Measurements from ENCODE around the gene MAPK1. TPM values are rescaled to one million over a fixed set of nuclear protein-coding genes. Genes with fewer than 3 reads are reported as not detected.
"Not testable (repeated sequence)": the region's sequence is repeated elsewhere in the genome, so short reads cannot be mapped to it uniquely, and the experiment has no call there.

MAPK1 gene
- total RNA-seq (71.1 TPM), polyA plus RNA-seq (22.2 TPM)
- long read RNA-seq, donor 1, full-length matches to known transcripts = 7 of 7 reads
- long read RNA-seq, donor 1, partial matches to known transcripts = 0 of 7 reads
- long read RNA-seq, donor 1, other reads (novel, unspliced or antisense) = 0 of 7 reads
- long read RNA-seq, donor 2, full-length matches to known transcripts = 36 of 64 reads
- long read RNA-seq, donor 2, partial matches to known transcripts = 22 of 64 reads
- long read RNA-seq, donor 2, other reads (novel, unspliced or antisense) = 6 of 64 reads
- long read RNA-seq, donor 3, full-length matches to known transcripts = 30 of 41 reads
- long read RNA-seq, donor 3, partial matches to known transcripts = 11 of 41 reads
- long read RNA-seq, donor 3, other reads (novel, unspliced or antisense) = 0 of 41 reads
- long read RNA-seq, donor 4, full-length matches to known transcripts = 19 of 28 reads
- long read RNA-seq, donor 4, partial matches to known transcripts = 9 of 28 reads
- long read RNA-seq, donor 4, other reads (novel, unspliced or antisense) = 0 of 28 reads
- long read RNA-seq, donor 5, full-length matches to known transcripts = 24 of 39 reads
- long read RNA-seq, donor 5, partial matches to known transcripts = 15 of 39 reads
- long read RNA-seq, donor 5, other reads (novel, unspliced or antisense) = 0 of 39 reads
- long read RNA-seq, donor 6, full-length matches to known transcripts = 26 of 32 reads
- long read RNA-seq, donor 6, partial matches to known transcripts = 6 of 32 reads
- long read RNA-seq, donor 6, other reads (novel, unspliced or antisense) = 0 of 32 reads
- long read RNA-seq, donor 7, full-length matches to known transcripts = 27 of 32 reads
- long read RNA-seq, donor 7, partial matches to known transcripts = 5 of 32 reads
- long read RNA-seq, donor 7, other reads (novel, unspliced or antisense) = 0 of 32 reads
- long read RNA-seq, donor 8, full-length matches to known transcripts = 10 of 15 reads
- long read RNA-seq, donor 8, partial matches to known transcripts = 5 of 15 reads
- long read RNA-seq, donor 8, other reads (novel, unspliced or antisense) = 0 of 15 reads
- long read RNA-seq, donor 9, full-length matches to known transcripts = 15 of 26 reads
- long read RNA-seq, donor 9, partial matches to known transcripts = 11 of 26 reads
- long read RNA-seq, donor 9, other reads (novel, unspliced or antisense) = 0 of 26 reads
- long read RNA-seq, donor 10, full-length matches to known transcripts = 19 of 48 reads
- long read RNA-seq, donor 10, partial matches to known transcripts = 24 of 48 reads
- long read RNA-seq, donor 10, other reads (novel, unspliced or antisense) = 5 of 48 reads

DNA sequence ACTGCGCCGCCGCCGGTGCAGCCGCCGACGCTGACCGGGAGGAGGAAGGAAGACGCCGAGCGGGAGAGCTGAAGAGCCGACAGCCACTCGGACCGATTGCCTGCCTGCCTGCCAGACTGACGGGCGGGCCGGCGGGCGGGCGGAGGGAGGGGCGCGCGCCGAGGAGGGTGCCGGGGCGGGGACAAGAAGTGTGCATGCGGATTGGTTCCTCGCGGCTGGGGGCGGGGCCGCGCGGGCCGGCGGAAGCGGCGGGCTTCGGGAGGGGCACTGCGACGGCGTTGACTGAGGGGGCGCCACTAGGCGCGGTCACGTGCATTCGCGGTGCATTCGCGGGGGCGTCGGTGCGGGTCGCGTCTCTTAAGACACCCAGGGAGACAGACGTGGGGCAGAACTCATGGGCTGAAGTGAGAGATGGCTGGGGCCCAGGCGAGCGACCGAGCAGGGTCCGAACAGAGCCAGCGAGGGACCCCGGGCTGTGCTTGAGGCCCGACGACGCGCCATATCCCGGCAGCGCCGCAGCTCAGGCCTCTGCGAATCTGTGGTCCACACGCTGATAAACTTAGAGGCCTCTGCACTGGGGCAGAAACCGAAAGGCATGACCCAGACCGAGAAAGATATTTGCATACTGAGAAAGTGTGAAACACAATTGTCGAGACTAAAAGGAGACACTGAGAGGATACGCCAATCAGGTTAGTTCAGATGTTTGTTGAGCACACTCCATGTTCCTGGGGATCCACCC lies at the start of gene MAPK1:
Gene MAPK1 (minus strand): TSS at position 118 of the 739 bp plus-strand sequence. CDS start 205 bp downstream, outside the sequence.
- H3K4me1 ChIP-seq (ENCODE audit: control insufficient read depth in 2 of 2, insufficient read depth in 2 of 2, low read length in 2 of 2) = peaks cover 10 to 14% of the 10 kb centered on the region in 2 donors
- H3K36me3 ChIP-seq (ENCODE audit: control insufficient read depth in 2 of 2, insufficient read depth in 2 of 2, low read length in 1 of 2) = peaks cover 0 to 6% of the 10 kb centered on the region in 2 donors
- no peaks in the 10 kb centered on the region for H3K9me3 ChIP-seq (ENCODE audit: control insufficient read depth in 2 of 2, insufficient read depth in 1 of 2, low read length in 1 of 2)
- DNase-seq (ENCODE audit: low read depth in 6 of 9, low spot score in 9 of 9) = peak; percentile 63 to 95 (median 89)
- peak within 1 kb of the TSS; percentile 77 to 91 for H3K4me3 ChIP-seq (ENCODE audit: low read length in 2 of 2)
- peak within 1 kb of the TSS; percentile 77 to 93 for H3K27ac ChIP-seq (ENCODE audit: low read depth in 1 of 2, low read length in 1 of 2)
- H3K27me3 ChIP-seq (ENCODE audit: control insufficient read depth in 2 of 2, insufficient read depth in 1 of 2, low read length in 1 of 2) = no peaks in the 10 kb centered on the region
- WGBS = 2% methylated on average over 74 of the region's 74 CpGs

DNA sequence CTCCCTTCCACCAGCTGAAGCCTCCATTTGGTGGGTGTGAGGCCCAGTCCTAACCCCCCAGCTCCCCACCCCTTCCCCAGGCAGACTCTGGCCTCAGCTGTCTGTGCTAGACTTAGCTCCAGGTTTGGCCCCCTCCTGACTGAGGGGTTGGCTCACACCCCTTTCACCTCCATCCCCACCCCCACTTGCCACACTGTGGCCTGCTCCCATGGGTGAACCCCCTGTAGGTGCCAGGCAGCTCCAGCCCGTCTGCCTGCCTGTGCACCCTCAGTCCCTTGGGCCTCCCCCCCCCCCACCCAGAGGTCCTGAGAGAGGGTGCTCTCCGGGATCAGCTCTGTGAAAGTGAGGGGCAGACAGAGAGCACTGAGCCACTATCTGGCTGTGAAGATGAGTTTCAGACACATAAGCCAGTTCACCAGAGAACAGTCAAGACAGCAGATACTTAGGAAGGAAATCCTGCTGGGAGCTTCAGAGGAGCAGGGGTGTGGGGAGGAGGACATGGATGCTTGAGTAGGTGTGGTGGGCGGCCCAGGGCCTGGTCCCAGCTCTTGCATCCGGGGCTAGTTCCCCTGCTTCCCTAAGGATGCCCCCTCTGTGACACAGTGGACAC lies 49.0 kb upstream of the MAPK1 start:
- no peaks in the 10 kb centered on the region for H3K4me1 ChIP-seq (ENCODE audit: control insufficient read depth in 2 of 2, insufficient read depth in 2 of 2, low read length in 2 of 2)
- peaks cover 0 to 2% of the 10 kb centered on the region in 2 donors for H3K36me3 ChIP-seq (ENCODE audit: control insufficient read depth in 2 of 2, insufficient read depth in 2 of 2, low read length in 1 of 2)
- H3K4me3 ChIP-seq (ENCODE audit: low read length in 2 of 2) = no peak overlapping the region
- H3K27me3 ChIP-seq (ENCODE audit: control insufficient read depth in 2 of 2, insufficient read depth in 1 of 2, low read length in 1 of 2) = no peaks in the 10 kb centered on the region
- no peak for DNase-seq (ENCODE audit: low read depth in 6 of 9, low spot score in 9 of 9)
- no peaks in the 10 kb centered on the region for H3K9me3 ChIP-seq (ENCODE audit: control insufficient read depth in 2 of 2, insufficient read depth in 1 of 2, low read length in 1 of 2)
- no peak overlapping the region for H3K27ac ChIP-seq (ENCODE audit: low read depth in 1 of 2, low read length in 1 of 2)
- 98% methylated on average over 4 of the region's 4 CpGs for WGBS

DNA sequence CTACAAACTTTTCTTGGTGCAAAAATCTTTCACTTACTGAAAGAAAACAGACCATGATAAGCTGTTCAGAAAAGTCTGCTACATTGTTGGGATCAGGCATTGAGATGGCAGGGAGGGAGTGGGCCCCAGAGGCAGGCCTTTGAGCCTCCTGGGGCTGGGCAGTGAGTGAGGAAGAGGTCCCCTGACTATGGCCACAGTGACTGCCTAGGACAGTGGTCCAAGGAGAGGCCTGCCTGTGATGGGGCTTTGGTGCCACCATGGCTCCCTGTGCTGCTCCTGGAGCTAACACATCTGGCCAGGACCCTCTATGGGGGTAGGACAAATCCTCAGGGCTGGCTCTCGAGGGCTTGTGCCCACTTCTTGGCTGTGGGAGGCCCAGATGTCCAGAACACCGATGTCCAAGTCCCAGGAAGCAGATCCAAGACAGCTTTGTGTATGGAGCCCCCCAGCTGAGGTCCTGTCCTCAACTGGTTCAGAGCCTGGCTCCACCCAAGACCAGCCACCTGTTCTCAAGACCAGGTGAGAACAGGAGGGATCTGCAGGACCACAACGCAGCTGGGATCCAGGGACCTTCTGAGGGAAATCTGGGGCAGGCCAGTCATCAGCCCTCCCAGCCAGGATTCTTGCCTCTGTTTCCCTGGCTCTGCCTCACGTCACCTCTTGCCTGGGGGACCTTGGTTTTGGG lies 48.3 kb upstream of the MAPK1 start:
- Histone ChIP-seq H3K27ac (ENCODE audit: low read depth in 1 of 2, low read length in 1 of 2) (no peak overlapping the region), H3K4me1 (ENCODE audit: control insufficient read depth in 2 of 2, insufficient read depth in 2 of 2, low read length in 2 of 2) (no peaks in the 10 kb centered on the region), H3K36me3 (ENCODE audit: control insufficient read depth in 2 of 2, insufficient read depth in 2 of 2, low read length in 1 of 2) (peaks cover 0 to 2% of the 10 kb centered on the region in 2 donors), H3K27me3 (ENCODE audit: control insufficient read depth in 2 of 2, insufficient read depth in 1 of 2, low read length in 1 of 2) (no peaks in the 10 kb centered on the region), H3K4me3 (ENCODE audit: low read length in 2 of 2) (no peak overlapping the region), H3K9me3 (ENCODE audit: control insufficient read depth in 2 of 2, insufficient read depth in 1 of 2, low read length in 1 of 2) (no peaks in the 10 kb centered on the region)
- WGBS = 96% methylated on average over 4 of the region's 4 CpGs
- no peak for DNase-seq (ENCODE audit: low read depth in 6 of 9, low spot score in 9 of 9)

DNA sequence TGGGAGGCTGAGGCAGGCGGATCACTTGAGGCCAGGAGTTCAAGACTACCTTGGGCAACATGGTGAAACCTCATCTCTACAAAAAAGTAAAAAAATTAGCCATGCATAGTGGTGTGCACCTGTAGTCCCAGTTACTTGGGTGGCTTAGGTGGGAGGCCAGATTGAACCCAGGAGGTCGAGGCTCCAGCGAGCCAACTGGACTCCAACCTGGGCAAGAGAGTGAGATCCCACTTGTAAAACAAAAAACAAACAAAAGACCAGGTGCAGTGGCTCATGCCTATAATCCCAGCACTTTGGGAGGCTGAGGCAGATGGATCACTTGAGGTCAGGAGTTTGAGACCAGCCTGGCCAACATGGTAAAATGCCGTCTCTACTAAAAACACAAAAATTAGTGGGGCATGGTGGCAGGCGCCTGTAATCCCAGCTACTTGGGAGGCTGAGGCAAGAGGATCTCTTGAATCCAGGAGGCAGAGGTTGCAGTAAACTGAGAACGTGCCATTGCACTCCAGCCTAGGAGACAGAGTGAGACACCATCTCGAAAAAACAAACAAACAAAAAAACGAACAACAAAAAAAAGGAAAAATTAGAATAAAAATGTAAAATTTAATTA lies 46.7 kb upstream of the MAPK1 start:
- H3K9me3 ChIP-seq (ENCODE audit: control insufficient read depth in 2 of 2, insufficient read depth in 1 of 2, low read length in 1 of 2); H3K4me1 ChIP-seq (ENCODE audit: control insufficient read depth in 2 of 2, insufficient read depth in 2 of 2, low read length in 2 of 2); H3K27ac ChIP-seq (ENCODE audit: low read depth in 1 of 2, low read length in 1 of 2); DNase-seq (ENCODE audit: low read depth in 6 of 9, low spot score in 9 of 9); H3K4me3 ChIP-seq (ENCODE audit: low read length in 2 of 2); H3K27me3 ChIP-seq (ENCODE audit: control insufficient read depth in 2 of 2, insufficient read depth in 1 of 2, low read length in 1 of 2); H3K36me3 ChIP-seq (ENCODE audit: control insufficient read depth in 2 of 2, insufficient read depth in 2 of 2, low read length in 1 of 2): not testable (repeated sequence)
- 98% methylated on average over 8 of the region's 8 CpGs for WGBS

DNA sequence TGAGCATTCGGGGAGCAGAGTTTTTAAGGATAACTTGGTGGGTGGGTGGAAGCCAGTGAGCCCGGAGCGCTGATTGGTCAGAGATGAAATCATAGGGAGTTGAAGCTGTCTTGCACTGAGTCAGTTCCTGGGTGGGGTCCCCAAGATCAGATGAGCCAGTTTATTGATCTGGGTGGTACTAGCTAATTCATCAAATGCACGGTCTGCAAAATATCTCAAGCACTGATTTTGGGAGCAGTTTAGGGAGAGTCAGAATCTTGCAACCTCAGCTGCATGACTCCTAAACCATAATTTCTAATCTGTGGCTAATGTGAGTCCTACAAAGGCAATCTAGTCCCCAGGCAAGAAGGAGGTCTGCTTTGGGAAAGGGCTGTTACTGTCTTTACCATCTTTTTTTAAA lies 42.9 kb upstream of the MAPK1 start:
- not testable (repeated sequence) for H3K9me3 ChIP-seq (ENCODE audit: control insufficient read depth in 2 of 2, insufficient read depth in 1 of 2, low read length in 1 of 2); H3K27ac ChIP-seq (ENCODE audit: low read depth in 1 of 2, low read length in 1 of 2); H3K27me3 ChIP-seq (ENCODE audit: control insufficient read depth in 2 of 2, insufficient read depth in 1 of 2, low read length in 1 of 2); DNase-seq (ENCODE audit: low read depth in 6 of 9, low spot score in 9 of 9); H3K4me1 ChIP-seq (ENCODE audit: control insufficient read depth in 2 of 2, insufficient read depth in 2 of 2, low read length in 2 of 2); H3K36me3 ChIP-seq (ENCODE audit: control insufficient read depth in 2 of 2, insufficient read depth in 2 of 2, low read length in 1 of 2); H3K4me3 ChIP-seq (ENCODE audit: low read length in 2 of 2)
- 96% methylated on average over 4 of the region's 4 CpGs for WGBS

DNA sequence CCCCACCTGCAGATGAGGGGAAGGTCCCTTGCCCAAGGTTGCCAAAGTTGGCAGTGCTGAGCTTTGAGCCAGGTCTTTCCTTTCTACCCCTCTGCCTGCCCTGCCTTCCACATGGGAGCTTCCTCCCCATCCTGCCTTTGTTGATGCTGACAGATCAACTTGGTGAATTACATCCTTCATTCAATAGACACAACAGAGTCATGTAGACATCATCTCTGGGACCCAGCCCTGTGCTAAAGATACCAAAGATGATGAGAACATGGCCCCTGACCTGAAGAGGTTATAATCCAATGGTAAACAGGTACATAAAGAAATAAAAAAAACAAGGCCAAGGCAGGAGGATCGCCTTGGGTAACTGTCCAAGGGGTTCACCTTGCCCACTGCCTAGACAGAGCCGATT lies 42.4 kb upstream of the MAPK1 start:
- H3K4me3 ChIP-seq (ENCODE audit: low read length in 2 of 2) = no peak overlapping the region
- WGBS = 97% methylated on average over 2 of the region's 2 CpGs

DNA sequence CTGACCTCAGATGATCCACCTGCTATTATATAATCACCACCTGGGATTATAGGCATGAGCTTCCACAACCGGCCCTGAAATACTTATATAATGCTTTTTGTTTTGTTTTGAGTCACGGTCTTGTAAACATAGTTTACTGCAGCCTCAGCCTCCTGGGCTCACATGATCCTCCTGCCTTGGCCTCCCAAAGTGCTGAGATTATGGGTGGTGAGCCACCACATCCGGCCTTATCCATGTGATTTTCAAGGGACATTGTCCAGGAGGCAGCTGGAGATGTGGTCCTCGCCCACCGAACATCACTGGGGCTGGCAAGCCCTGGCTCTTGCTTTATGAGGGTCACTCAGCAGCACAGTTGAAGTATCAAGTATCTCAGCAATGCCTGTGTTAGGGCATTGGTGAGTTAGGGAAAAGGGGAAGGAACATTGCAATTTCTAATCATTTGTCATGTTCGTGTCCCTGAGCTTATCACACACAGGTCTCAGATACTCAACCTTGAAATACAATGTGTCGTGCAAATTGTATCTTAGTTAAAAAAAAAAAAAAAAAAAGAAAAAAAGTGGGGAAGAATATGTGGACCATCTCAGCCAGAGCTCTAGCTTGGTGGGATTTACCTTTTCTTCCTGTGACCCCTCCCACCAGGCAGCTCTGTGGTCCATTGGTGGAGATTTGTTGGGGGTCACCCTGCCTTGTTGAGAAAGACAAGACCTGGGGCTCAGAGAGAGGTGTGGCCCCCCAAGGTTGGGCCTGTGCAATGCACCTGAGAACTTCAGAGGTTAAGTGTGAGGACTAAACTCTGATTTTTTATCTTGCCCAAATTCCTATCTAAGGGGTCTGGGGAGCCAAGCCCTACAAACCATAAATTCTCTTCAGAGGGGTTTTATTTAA lies 40.4 kb upstream of the MAPK1 start:
- Histone ChIP-seq H3K9me3 (ENCODE audit: control insufficient read depth in 2 of 2, insufficient read depth in 1 of 2, low read length in 1 of 2) (no peaks in the 10 kb centered on the region), H3K27ac (ENCODE audit: low read depth in 1 of 2, low read length in 1 of 2) (no peak overlapping the region), H3K4me3 (ENCODE audit: low read length in 2 of 2) (no peak overlapping the region), H3K36me3 (ENCODE audit: control insufficient read depth in 2 of 2, insufficient read depth in 2 of 2, low read length in 1 of 2) (no peaks in the 10 kb centered on the region), H3K4me1 (ENCODE audit: control insufficient read depth in 2 of 2, insufficient read depth in 2 of 2, low read length in 2 of 2) (no peaks in the 10 kb centered on the region), H3K27me3 (ENCODE audit: control insufficient read depth in 2 of 2, insufficient read depth in 1 of 2, low read length in 1 of 2) (no peaks in the 10 kb centered on the region)
- over 99% methylated on average over 7 of the region's 7 CpGs for WGBS
- no peak for DNase-seq (ENCODE audit: low read depth in 6 of 9, low spot score in 9 of 9)

More for the DNA sequence above, 42.4 kb upstream of the MAPK1 start:
- H3K36me3 ChIP-seq (ENCODE audit: control insufficient read depth in 2 of 2, insufficient read depth in 2 of 2, low read length in 1 of 2) = no peaks in the 10 kb centered on the region
- H3K27me3 ChIP-seq (ENCODE audit: control insufficient read depth in 2 of 2, insufficient read depth in 1 of 2, low read length in 1 of 2) = no peaks in the 10 kb centered on the region
- no peaks in the 10 kb centered on the region for H3K9me3 ChIP-seq (ENCODE audit: control insufficient read depth in 2 of 2, insufficient read depth in 1 of 2, low read length in 1 of 2)
- no peak overlapping the region for H3K27ac ChIP-seq (ENCODE audit: low read depth in 1 of 2, low read length in 1 of 2)
- H3K4me1 ChIP-seq (ENCODE audit: control insufficient read depth in 2 of 2, insufficient read depth in 2 of 2, low read length in 2 of 2) = no peaks in the 10 kb centered on the region
- DNase-seq (ENCODE audit: low read depth in 6 of 9, low spot score in 9 of 9) = no peak
